HG03159 (cell line): ENCODE measurements around the gene ARCN1.
"Not testable (repeated sequence)": the region's sequence is repeated elsewhere in the genome, so short reads cannot be mapped to it uniquely, and the experiment has no call there.

Experiments
- ATAC-seq: cut with Tn5 transposase; IDR thresholded peaks from one replicate; pipeline ENCODE4 v1.9.1; 2021; ENCODE audit warnings: mild to moderate bottlenecking, moderate library complexity; ENCODE audit not compliant: unreplicated experiment

The ARCN1 gene

DNA sequence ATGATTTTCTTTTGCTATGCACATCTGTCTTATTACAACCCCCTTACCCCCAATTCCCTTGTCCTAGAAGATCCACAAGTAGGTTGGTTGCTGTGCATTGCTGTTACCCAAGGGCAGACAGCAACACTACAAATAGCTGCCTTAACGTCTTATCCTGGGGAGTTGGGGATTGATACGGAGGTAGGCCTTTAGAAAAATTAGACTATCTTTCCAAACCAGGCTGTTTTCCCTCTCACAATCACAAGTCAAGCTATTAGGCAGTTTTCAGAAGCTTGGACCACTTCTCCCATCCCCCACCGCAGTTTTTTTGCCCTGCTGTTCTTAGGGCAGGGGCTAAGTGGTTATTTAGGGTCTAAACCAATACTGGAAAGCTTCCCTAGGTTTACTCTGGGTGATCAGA lies 32.4 kb downstream of the ARCN1 start:
- no peak for ATAC-seq

DNA sequence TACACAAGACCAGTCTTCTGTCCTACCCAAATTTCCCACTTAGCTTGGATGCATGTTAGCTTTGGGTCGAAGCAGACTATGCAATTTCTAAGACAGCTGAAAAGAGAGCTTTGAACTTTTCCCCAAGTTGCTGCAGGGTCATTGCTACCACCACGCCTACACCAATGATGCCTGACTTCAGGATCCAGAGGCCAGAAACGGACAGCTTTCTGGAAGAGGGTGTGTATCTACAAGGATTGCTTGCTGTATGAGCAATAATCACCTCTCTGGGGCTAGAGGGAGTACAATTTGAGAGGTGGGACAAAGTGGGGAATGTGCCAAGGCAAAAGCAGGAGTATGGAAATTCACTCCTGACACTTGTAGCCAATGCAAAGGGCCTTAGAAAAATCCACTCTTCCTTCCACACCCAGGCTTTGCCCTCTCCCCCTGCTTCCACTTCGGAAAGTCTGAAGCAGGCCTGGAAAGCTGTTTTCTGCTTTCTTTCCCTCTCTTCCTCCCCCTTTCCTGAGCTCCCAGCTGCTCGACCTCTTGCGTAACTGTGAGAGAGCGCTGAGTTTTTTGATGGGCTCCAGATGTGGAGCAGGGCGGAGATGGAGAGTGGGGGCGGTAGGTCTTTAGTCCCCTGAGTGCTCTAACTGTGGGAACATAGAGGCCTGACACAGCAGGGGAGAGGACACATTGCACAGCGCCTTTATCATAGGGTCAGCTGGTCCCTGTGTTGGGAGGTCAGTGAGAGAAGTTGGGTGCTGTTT lies 33.1 kb downstream of the ARCN1 start:
- no peak for ATAC-seq

DNA sequence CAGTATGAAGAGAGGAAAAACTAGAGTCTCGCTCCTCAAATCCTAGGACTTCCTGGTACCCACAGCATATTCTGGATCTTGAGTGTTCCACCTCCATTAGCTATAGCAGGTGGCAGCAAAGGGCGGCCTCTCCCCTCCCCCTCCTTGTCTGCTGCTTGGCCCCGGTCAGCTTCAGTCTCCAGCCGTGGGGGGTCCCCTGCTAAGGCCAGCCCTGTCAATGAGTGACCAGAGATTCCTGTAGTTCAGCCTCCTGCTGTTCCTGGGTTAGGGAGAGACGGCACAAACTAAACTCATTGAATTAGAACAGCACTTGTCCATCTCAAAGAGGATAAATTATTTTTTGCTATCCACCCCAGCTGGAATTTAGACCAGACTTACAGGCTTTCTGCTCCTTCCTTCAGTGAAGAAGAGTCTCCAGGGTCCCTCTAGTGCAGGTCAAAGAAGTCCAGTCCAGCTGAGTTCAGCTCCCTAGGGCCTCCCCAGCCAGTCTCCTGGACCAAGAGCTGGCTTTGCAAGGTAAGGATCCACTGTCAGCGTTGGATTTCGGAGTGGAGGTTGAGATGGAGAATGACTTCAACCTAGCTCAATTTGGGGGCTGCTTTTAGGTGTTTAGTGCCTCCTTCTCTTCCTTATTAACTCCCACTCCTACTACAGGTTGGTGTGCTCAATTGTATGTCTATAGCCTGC lies 34.1 kb downstream of the ARCN1 start:
- no peak for ATAC-seq

DNA sequence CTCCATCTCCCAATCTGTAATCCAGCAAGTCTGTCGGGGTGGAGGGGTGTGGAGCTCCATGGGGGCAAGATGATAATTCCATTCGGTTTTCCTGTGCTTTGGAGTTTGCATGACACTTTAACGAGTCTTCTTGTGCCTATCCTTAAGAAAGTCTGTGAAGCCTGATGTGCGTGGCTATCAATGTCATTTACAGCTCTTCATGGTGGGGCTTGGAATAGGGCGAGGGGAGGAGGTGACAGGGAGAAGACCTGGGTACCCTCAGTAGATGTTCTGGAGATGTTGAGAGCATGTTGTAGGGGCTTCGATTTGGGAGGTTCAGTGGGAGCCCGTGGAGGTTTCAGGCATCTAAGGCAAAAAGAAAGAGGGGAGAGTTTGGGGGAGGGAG lies 34.6 kb downstream of the ARCN1 start:
- no peak for ATAC-seq

DNA sequence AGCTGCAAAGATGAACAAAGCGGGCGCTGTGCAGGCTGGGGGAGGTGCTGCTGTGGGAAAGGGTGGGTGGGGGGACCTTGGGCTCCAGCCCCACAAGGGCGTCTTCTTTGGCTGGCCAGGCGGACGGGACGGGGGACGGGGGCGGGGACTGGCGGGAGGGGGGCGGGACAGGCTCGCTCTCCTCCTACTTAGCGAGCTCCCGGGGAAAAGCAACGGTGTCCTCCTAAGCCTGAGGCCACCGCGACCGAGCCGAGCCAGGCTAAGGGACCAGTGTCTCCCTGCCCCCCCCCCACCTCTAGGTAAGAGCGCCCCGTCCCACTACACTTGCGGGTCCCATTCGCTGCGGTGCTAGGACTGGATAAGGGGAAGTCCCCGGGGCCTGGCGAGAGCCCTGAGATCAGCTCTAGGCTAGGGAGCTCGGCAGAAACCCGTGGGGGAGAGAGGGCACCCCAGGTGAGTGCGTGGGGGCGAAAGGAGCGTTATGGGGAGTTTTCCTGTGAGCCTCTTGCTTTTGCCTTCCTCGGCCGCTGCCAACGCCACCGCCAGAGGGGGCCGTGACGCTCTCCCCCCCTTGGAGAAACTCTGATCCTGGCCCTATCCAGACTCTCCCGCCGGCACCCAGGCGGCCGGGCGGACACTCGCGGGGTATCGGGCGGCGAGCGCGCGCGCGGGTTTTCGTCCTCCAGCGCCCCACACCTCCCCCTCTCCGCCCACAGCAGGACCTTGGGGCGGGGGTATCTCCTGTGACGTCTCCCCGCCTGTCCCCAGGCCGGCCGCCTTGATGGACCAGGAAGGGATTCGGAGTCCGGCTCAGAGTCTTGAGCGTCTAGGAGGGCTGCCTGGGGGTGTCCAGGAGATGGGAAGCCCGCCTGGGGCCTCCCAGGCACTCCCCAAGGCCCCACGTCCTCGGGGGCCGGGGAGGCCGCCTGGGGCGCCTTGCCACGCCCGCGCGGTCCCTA lies 35.5 kb downstream of the ARCN1 start, which contains the start of gene PHLDB1:
Gene PHLDB1 (plus strand): TSS at position 215 of the 959 bp plus-strand sequence. CDS start 6,222 bp downstream, outside the sequence.
- no peak for ATAC-seq

DNA sequence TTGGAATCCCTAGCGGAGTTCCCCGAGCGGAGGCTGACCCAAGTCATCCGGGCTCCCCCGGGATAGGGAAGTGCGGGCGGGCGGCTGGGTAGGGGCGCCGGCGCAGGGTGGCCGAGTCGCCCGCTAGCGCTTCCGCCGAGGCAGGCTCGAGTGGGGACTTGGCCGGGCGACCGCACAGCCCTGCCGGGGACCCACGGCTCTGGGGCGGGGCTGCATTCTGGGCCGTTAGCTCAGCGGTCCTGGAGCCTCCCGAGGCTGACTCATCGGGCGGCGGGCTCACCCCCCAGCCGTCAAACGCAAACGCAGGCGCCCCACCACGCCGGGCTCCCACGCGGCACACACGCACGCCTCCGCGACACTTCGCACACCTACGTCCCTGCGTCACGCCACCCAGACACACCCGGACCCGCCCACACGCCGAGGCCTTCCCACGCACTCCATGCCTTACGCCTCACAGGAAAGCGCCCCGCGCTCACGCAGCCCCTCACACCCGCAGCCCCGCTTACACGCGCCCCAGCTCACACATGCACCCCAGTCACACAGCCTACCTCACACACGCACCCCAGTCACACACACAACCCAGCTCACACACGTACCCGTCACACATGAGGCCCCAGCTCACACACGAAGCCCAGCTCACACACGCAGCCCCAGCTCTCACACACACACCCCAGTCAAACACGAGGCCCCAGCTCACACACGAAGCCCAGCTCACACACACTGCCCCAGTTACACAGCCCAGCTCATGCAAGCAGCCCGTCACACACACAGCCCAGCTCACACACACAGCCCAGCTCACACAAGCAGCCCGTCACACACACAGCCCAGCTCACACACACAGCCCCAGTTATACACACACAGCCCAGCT lies 36.4 kb downstream of the ARCN1 start:
- ATAC-seq = no peak

DNA sequence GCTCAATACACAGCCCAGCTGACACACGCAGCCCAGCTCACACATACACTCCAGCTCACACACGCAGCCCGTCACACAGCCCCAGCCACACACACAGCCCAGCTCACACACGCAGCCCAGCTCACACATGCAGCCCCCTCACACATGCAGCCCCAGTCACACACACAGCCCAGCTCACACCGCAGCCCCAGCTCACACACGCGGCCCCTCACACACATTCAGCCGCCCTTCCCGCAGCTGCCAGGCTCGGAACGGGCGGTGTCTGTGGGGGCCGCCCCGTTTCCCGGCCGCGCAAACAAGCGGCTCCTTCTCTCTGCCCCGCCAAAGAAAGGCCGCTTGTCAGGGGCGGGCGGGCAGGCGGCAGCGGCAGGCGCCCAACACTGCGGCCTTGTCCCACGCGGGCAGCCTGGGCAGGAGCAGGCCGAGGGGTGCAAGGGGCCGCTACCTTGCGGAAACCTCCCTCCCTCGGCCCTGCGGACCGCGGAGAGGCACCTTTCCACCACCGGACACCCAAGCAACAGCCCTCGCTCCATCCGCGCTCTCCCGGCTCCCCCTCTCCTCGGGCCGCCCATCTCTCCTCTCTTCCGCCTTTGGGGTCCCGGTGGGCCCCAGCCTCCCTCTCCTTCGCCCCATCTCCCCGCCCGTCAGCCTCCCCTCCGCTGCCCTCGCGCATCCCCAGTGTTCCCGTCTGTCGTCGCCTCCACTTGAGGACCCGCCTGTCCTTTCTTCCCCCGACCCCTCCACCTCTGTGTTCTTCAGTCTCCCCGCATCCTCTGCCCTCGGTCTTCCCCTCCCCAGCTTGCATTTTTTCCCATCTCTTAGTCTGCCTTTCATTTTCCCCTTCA lies 37.4 kb downstream of the ARCN1 start:
- ATAC-seq = no peak

DNA sequence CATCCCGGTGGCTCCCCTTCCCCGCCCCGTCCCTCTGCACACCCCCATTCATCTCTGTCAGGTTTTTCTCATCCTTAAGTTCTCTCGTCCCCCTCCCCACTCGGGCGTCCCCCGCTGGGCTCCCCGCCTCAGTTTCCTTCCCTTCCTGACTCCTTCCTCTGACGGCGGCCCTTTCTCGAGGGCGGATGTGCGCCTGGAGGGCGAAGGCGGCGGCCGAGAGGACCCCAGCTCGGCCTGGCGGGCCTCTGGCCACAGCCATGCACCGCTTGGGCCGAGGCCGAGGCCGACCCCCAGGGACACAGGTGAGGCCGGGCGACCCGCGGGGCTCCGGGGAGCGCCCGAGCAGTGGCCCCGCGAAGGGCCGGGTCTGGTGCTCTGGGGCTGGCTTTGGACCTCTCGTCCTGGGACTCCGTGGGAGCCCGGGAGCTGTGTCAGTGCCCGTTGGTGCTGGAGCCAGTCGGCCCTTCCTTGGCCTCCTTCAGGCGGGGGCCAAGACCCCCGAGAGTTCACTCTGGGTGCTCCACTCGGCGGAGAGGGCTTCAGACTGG lies 38.1 kb downstream of the ARCN1 start:
- no peak for ATAC-seq

DNA sequence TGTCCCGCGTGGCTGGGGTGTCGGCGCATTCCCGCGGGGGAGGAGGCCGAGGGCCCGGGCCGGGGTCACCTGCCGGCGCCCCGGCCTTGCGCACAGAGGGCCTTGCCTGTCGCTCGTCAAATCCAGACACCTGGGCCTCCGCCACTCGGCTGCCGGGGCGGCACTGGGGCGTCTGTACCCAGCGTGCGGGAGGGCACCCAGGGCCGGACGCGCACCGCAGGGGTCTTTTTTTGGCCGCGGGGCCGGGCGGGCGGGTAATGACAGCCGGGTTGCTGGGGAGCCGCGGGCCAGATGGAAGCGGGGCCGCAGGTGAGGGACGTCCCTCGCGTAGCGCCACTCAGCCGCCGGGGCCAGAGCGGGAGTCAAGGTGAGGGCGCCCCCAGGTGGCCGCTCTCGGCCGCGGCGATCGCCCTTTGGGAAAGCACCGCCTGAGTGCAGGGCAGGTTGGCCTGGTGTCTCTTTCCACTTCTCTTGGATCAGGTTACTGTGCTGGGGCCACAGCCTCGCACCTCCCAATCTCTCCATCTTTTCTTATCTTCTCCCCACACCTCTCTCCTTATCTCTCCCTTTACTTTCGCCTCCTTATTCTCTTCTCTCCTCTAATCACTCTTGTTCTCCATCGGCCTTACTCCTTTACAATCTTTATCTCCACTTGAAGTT lies 38.7 kb downstream of the ARCN1 start:
- ATAC-seq = peak; percentile 55

DNA sequence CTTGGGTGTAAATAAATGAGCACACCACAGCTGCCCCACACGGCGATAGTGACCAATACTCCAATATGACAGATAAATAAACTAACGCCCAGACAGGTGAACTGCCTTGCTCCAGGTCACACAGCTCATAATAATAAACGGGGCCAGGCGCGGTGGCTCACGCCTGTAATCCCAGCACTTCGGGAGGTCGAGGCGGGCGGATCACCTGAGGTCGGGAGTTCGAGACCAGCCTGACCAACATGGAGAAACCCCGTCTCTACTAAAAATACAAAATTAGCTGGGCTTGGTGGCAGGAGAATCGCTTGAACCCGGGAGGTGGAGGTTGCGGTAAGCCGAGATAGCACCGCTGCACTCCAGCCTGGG lies 39.2 kb downstream of the ARCN1 start:
- ATAC-seq = not testable (repeated sequence)

DNA sequence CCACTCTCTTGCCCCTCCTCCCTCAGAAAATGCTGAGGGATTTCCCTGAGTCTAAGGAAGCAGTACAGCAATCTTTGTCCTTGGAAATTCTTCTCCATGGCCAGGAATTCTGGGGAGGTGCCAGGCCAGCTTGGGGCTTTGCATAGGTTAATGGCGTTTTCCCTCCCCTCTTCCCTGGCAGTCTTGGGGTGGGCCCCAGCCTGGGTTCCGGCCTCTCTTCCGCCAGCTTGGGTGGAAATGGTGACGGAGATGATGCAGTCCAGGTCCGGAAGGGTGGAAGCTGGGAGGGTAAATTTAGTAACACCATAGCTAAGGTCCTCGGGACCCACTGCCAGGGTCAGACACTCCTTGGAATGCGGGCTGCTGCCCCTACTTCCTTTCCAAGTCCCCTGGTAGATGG lies 40.2 kb downstream of the ARCN1 start:
- ATAC-seq = no peak

DNA sequence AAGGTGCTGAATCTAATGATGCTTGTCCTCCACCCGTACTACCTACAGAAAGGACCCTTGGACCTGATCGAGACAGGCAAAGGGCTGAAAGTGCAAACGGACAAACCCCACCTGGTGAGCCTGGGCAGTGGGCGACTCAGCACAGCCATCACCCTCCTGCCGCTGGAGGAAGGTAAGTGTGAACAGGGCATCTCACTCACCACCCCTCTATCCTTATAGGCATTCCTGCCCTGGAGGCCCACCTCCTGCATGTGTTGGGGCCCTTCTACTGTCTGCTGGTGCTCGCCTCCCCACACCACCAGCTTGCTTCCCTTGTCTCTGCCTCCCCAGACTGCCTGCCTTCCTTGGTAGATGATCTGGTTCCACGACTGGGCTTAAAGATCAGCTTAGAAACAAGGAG lies 42.3 kb downstream of the ARCN1 start:
- no peak for ATAC-seq

DNA sequence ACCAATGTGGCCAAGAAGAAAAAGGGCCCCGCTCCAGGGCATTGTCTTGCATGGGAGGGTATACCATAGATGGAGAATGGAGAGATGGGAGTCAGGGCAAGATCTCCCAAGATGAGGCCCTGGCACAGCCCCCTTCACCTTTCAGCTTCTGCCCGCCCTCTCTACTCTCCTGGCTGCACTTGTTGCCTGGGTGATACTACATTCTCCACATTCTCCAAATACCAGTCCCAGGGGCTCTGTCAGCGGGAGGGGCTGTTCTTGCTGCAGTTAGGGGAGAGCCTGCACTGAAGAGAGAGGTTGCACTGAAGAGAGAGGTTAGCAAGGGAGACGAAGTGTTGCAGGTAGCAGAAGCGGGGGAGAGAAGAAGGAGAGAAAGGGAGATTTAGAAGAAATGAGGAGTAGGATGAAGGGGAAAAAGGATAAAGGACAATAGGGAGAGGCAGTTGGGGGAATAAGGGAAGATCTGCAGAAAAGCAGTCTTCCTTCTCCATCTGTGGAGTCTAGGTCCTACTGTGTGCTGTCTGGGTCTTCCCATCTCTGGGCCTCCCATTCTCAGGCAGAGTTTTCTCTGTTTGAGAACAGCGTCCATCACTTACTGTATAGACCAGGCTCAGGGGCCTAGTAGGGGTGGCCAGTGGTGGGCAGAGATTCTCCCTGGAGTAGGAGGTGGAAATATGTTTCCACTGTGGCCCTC lies 43.2 kb downstream of the ARCN1 start:
- no peak for ATAC-seq

DNA sequence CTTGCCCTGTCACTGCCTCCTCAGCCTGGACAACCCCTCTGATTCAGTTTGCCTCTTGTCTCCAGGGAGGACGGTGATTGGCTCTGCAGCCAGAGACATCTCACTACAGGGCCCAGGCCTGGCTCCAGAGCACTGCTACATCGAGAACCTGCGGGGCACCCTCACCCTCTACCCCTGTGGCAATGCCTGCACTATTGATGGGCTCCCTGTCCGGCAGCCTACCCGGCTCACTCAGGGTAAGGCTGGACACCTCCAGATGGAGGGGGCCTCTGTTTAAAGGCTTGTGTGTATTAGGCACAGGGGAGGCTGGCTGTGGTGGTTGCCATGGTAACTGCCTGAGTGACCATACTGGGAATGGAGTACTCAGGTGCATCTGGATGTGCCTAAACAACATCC lies 43.8 kb downstream of the ARCN1 start:
- ATAC-seq = no peak

DNA sequence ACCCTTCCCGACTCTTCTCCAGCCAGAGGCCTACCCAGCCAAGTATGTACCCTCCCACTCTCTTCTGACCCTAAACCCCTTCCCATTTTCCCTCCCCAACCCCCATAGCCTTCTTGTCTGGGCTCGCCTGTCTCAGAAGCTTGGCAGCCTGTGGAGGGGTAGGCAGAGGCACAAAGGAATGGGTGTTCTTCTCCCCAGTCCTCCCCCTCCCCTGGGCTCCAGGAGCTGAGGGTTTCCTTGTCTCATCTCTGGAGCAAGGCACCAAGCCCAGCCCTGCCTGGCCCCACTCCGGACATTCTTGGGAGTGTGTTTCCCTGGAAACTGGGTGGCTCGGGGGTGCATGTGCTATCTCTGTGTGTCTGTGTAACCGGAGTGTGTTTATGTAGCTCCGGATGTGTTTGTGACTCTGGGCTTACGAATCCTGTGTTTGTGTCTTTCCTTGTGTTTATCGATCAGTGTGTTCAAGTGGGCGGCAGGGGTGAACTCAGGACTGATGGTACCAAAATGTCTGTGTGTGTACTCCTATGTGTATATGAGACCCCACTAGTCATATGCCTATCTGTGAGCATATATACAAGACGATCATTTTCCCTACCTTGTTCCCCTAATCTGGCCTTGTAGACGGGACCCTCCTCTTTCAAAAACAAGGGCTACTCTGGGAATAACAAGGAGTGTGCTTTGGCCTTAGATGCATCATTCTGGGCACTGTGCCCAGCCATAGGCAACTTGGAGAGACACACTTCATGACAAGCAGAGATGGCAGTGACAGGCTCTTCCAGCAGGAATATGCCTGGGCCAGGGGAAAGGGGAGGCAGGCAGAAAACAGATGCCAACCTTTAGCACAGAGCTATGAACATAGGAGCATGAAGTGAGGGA lies 46.1 kb downstream of the ARCN1 start:
- ATAC-seq = no peak

DNA sequence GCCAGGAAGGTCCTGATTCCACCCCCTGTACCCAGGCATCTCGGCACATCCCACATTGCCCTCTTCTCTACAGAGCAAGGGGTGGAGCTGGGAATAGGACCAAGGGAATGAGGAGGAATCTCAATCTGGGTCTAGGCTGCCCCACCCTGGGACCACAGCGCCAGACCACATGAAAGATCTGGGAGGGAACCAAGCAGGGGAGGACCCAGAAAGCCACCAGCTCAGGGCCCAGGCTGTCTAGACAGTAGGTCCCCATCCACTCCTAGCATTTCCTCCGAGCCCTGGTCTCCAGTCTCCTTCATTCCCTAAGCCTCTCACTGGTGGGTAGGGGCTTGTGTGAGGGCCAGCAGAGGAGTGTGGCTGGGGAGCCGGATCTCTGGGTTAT lies 46.8 kb downstream of the ARCN1 start:
- ATAC-seq = no peak
